Upper lobe of left lung (tissue), 6 donors: ENCODE data around the gene PDPK1. TPM values are rescaled to one million over a fixed set of nuclear protein-coding genes. Genes with fewer than 3 reads are reported as not detected.
"Not testable (repeated sequence)": the region's sequence is repeated elsewhere in the genome, so short reads cannot be mapped to it uniquely, and the experiment has no call there.

ENCODE experiments used
- ATAC-seq, 2 donors: fragments of 200-7000 bp; cut with Tn5 transposase; one replicate each; pipeline ENCODE4 v1.9.1; 2022; ENCODE audit warnings: mild to moderate bottlenecking in 2 of 2, moderate library complexity in 2 of 2; ENCODE audit not compliant: low FRiP score in 2 of 2
- DNase-seq, 2 donors: peaks; one replicate each; pipeline ENCODE4 v3.0.0-alpha.2; 2019 to 2020
- H3K27ac ChIP-seq, 4 donors: fragments of 200-600 bp; sonication (generic); one replicate each; pipeline ENCODE4 v1.5.1; 2016 to 2019
- H3K27me3 ChIP-seq, 4 donors: fragments of 200-600 bp; sonication (generic); one replicate each; pipeline ENCODE4 v1.5.1; 2017 to 2019
- H3K36me3 ChIP-seq, 4 donors: fragments of 200-600 bp; sonication (generic); one replicate each; pipeline ENCODE4 v1.5.1; 2016 to 2019
- H3K4me1 ChIP-seq, 4 donors: fragments of 200-600 bp; sonication (generic); one replicate each; pipeline ENCODE4 v1.5.1; 2018 to 2019
- H3K4me3 ChIP-seq, 4 donors: fragments of 200-600 bp; sonication (generic); one replicate each; pipeline ENCODE4 v1.5.1; 2017 to 2019; ENCODE audit warnings: mild to moderate bottlenecking in 2 of 4, moderate library complexity in 1 of 4
- H3K9me3 ChIP-seq, 4 donors: fragments of 200-600 bp; sonication (generic); one replicate each; pipeline ENCODE4 v1.5.1; 2018 to 2019
- EP300 ChIP-seq, 4 donors: sonication (generic); formaldehyde crosslinking; IDR thresholded peaks; one replicate each; pipeline ENCODE4 v1.5.1; 2017; ENCODE audit warnings: antibody characterized with exemption in 4 of 4, control low read depth in 2 of 4
- POLR2A ChIP-seq, 4 donors: fragments of 450-650 bp; IDR thresholded peaks; one replicate each; pipeline ENCODE4 v1.5.1; 2016 to 2017; ENCODE audit warnings: antibody characterized with exemption in 4 of 4, mild to moderate bottlenecking in 2 of 4
- POLR2AphosphoS5 ChIP-seq, 2 donors: sonication (generic); formaldehyde crosslinking; IDR thresholded peaks; one replicate each; pipeline ENCODE4 v1.5.1; 2017; ENCODE audit warnings: antibody characterized with exemption in 2 of 2
- WGBS, 2 donors: methylation state at CpG; one replicate each; pipeline ENCODE4 v1.1.5; 2017 to 2018; 5-methylcytosine and 5-hydroxymethylcytosine counted together
- total RNA-seq, 6 donors: library from RNA; depleted of rRNA in 4 of 6; stranded (reverse); fragments of >200 nt in 4 of 6; gene quantifications; one replicate each; pipeline versions ENCODE4 v1.1.0 to v1.2.1, GENCODE V29; 2016 to 2021
- TF ChIP-seq, protein P1 (sequence below), 6 experiments: fragments of 450-650 bp in 4 of 6; fragments of 200-600 bp in 2 of 6; sonication (generic) in 2 of 6; IDR thresholded peaks; one replicate each; pipeline ENCODE4 v1.5.1; 2016 to 2019; ENCODE audit warnings: antibody characterized with exemption in 6 of 6
- donor health status: DM: no; HTN: no; CAD: no; lungs with moderate emphysema.
- donor health status: DM: no; HTN: yes; CAD: no; lungs with severe emphysema.

PDPK1 gene
- total RNA-seq, 6 donors from 2014 or later: 39.4 to 83.1 (median 67.2) TPM

GRCh38 chr16:2596747-2597559 is 59.1 kb downstream of the PDPK1 start:
- H3K36me3 ChIP-seq: peaks cover 17 to 67% (median 44%) of the 10 kb centered on the region in 4 donors
- 94 to 95% methylated on average over 16 to 24 of the region's 24 CpGs for WGBS, 2 donors
- no peak overlapping the region for H3K4me3 ChIP-seq
- H3K27ac ChIP-seq: no peak overlapping the region
- TF ChIP-seq, protein P1, sequence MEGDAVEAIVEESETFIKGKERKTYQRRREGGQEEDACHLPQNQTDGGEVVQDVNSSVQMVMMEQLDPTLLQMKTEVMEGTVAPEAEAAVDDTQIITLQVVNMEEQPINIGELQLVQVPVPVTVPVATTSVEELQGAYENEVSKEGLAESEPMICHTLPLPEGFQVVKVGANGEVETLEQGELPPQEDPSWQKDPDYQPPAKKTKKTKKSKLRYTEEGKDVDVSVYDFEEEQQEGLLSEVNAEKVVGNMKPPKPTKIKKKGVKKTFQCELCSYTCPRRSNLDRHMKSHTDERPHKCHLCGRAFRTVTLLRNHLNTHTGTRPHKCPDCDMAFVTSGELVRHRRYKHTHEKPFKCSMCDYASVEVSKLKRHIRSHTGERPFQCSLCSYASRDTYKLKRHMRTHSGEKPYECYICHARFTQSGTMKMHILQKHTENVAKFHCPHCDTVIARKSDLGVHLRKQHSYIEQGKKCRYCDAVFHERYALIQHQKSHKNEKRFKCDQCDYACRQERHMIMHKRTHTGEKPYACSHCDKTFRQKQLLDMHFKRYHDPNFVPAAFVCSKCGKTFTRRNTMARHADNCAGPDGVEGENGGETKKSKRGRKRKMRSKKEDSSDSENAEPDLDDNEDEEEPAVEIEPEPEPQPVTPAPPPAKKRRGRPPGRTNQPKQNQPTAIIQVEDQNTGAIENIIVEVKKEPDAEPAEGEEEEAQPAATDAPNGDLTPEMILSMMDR (IDR thresholded peaks at IDR 0.05): no peak
- no peak for TF ChIP-seq POLR2AphosphoS5 (IDR thresholded peaks at IDR 0.05)
- TF ChIP-seq POLR2A (IDR thresholded peaks at IDR 0.05): no peak
- no peak for TF ChIP-seq EP300 (IDR thresholded peaks at IDR 0.05)
- no peaks in the 10 kb centered on the region for H3K9me3 ChIP-seq
- ATAC-seq (no peak), DNase-seq (peak in 1 of 2 donors; percentile 43)
- no peaks in the 10 kb centered on the region for H3K4me1 ChIP-seq
- H3K27me3 ChIP-seq: no peaks in the 10 kb centered on the region

- H3K27me3 ChIP-seq: no peaks in the 10 kb centered on the region
- H3K36me3 ChIP-seq: peaks cover 17 to 61% (median 43%) of the 10 kb centered on the region in 4 donors
- H3K4me1 ChIP-seq: peaks cover 0 to under 1% (median under 1%) of the 10 kb centered on the region in 4 donors
- no peaks in the 10 kb centered on the region for H3K9me3 ChIP-seq
- H3K4me3 ChIP-seq: no peak overlapping the region
- no peak overlapping the region for H3K27ac ChIP-seq
- TF ChIP-seq POLR2AphosphoS5 (IDR thresholded peaks at IDR 0.05) (no peak), EP300 (IDR thresholded peaks at IDR 0.05) (no peak), POLR2A (IDR thresholded peaks at IDR 0.05) (no peak)
- TF ChIP-seq, protein P1 (IDR thresholded peaks at IDR 0.05): no peak
- DNase-seq (peak in 1 of 2 donors; percentile 73), ATAC-seq (no peak)
- WGBS, 2 donors: 95 to 96% methylated on average over 19 to 22 of the region's 22 CpGs
Observed at GRCh38 chr16:2597560-2597902, 59.7 kb downstream of the PDPK1 start.

DNA sequence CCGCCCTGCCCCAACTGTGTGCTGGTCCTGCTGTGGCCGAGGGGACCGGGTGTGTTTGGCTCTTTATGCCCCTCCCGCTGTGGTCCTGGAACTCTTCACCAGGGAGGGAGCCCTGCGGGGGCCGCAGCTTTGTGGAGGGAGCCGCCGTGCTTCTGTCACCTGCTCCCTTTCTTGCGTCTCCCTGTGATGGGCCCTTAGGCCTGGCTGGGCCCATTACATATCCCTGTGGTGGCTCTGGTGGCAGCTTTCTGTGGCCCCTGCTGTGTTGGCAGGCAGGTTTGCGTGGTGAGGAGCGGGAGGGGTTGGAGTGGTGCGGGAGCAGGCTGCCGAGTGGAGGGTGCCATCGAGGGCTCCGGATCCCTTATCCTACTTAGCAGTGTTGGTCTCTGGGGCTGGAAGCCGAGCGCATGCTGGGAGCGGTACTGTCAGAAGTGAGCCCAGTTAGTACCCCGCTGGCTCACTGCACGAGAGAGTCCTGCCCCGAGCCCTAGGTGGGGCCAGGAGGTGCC is 60.4 kb downstream of the PDPK1 start:
- TF ChIP-seq, protein P1 (IDR thresholded peaks at IDR 0.05): no peak
- no peak for TF ChIP-seq POLR2AphosphoS5 (IDR thresholded peaks at IDR 0.05)
- no peak for TF ChIP-seq EP300 (IDR thresholded peaks at IDR 0.05)
- TF ChIP-seq POLR2A (IDR thresholded peaks at IDR 0.05): no peak
- Histone ChIP-seq H3K27me3 (no peaks in the 10 kb centered on the region), H3K4me1 (peaks cover 0 to 6% (median 3%) of the 10 kb centered on the region in 4 donors), H3K36me3 (peaks cover 17 to 58% (median 40%) of the 10 kb centered on the region in 4 donors), H3K4me3 (no peak overlapping the region), H3K27ac (no peak overlapping the region), H3K9me3 (no peaks in the 10 kb centered on the region)
- 94 to 95% methylated on average over 18 to 21 of the region's 21 CpGs for WGBS, 2 donors
- DNase-seq (peak in 1 of 2 donors; percentile 66), ATAC-seq (no peak)

DNA sequence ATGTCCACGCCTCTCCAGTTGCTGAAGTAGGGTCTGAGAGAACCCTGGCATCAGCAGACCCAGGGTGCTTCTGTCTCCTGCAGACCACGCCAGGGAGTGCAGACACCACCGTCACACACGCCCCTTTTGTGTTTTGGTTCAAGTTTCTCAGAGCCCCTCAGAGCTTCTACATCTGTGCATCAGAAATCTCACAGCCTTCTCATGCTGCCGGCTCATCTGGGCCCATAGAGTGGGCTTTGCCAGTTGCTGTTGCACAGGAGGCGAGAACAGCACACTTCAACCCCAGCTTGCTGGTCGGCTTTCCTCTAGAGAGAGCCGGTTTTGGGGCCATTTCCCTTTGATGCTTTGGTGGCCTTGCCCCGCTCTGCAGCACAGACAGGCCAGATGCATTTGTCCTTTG is 60.9 kb downstream of the PDPK1 start:
- WGBS, 2 donors: 89 to 95% methylated on average over 5 to 9 of the region's 9 CpGs
- no peak overlapping the region for H3K4me3 ChIP-seq
- no peaks in the 10 kb centered on the region for H3K27me3 ChIP-seq
- H3K36me3 ChIP-seq: peaks cover 17 to 53% (median 38%) of the 10 kb centered on the region in 4 donors
- no peak overlapping the region for H3K27ac ChIP-seq
- no peaks in the 10 kb centered on the region for H3K9me3 ChIP-seq
- no peak for DNase-seq
- no peak for ATAC-seq
- TF ChIP-seq, protein P1 (IDR thresholded peaks at IDR 0.05): no peak
- TF ChIP-seq POLR2A (IDR thresholded peaks at IDR 0.05) (no peak), POLR2AphosphoS5 (IDR thresholded peaks at IDR 0.05) (no peak), EP300 (IDR thresholded peaks at IDR 0.05) (no peak)
- peaks cover 0 to 8% (median 3%) of the 10 kb centered on the region in 4 donors for H3K4me1 ChIP-seq

DNA sequence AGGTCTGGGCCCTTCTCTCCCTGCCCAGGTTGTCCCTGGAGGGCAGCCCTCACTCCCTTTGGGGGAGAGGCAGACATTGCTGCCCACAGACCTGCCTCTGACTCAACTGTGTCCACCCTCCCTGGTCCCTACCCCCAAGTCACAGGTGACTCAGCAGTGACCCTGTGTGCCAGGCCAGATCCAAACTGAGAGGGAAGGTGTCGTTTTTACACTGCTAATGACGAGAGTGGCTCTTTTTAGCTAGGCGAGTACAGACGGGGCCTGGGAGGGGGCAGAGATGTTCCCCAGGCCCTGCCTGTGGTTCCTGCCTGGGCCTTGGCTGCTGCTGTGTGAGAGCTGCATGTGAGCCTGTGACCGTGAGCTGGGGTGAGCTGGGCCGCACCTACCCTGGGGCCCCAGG is 61.3 kb downstream of the PDPK1 start:
- DNase-seq, H3K27me3 ChIP-seq, H3K4me3 ChIP-seq, ATAC-seq, H3K9me3 ChIP-seq, H3K27ac ChIP-seq: not testable (repeated sequence)
- no CpG with 5 or more reads among the region's 6 CpGs for WGBS, 2 donors
- Histone ChIP-seq H3K36me3 (peaks cover 17 to 49% (median 38%) of the 10 kb centered on the region in 4 donors), H3K4me1 (peaks cover 2 to 12% (median 8%) of the 10 kb centered on the region in 4 donors)

- DNase-seq: not testable (repeated sequence)
Observed at GRCh38 chr16:2599785-2600184, 62.0 kb downstream of the PDPK1 start.

GRCh38 chr16:2601301-2602025 is 63.6 kb downstream of the PDPK1 start:
- H3K27me3 ChIP-seq, DNase-seq, ATAC-seq, H3K27ac ChIP-seq, H3K4me3 ChIP-seq, H3K9me3 ChIP-seq: not testable (repeated sequence)
- Histone ChIP-seq H3K36me3 (peaks cover 15 to 35% (median 27%) of the 10 kb centered on the region in 4 donors), H3K4me1 (peaks cover 5 to 13% (median 8%) of the 10 kb centered on the region in 4 donors)
- 88 to 92% methylated on average over 7 to 10 of the region's 12 CpGs for WGBS, 2 donors

More at GRCh38 chr16:2599785-2600184, 62.0 kb downstream of the PDPK1 start:
- not testable (repeated sequence) for ATAC-seq, H3K9me3 ChIP-seq, H3K27me3 ChIP-seq, H3K27ac ChIP-seq, H3K4me3 ChIP-seq
- WGBS, 2 donors: 88 to 93% methylated on average over 10 to 12 of the region's 12 CpGs
- peaks cover 2 to 13% (median 8%) of the 10 kb centered on the region in 4 donors for H3K4me1 ChIP-seq
- peaks cover 17 to 44% (median 38%) of the 10 kb centered on the region in 4 donors for H3K36me3 ChIP-seq
